B cell (primary cell): ENCODE results near the gene HOXD9. TPM values are rescaled to one million over a fixed set of nuclear protein-coding genes. Genes with fewer than 3 reads are reported as not detected.

ENCODE experiments used
- ATAC-seq: fragments of 200-7000 bp; cut with Tn5 transposase; one replicate; pipeline ENCODE4 v1.10.0; 2021; ENCODE audit warnings: low read depth, mild to moderate bottlenecking, moderate number of reproducible peaks, moderate library complexity
- CTCF ChIA-PET: fragments of 350-600 bp; sonication (Branson Sonifier 250); formaldehyde crosslinking; loops from one replicate; lab custom pipeline; 2021; ENCODE audit warnings: antibody characterized with exemption, inconsistent platforms; lab: Charles Lee
- POLR2A ChIA-PET: fragments of 350-600 bp; sonication (Branson Sonifier 250); formaldehyde crosslinking; loops from one replicate; lab custom pipeline; 2021; ENCODE audit warnings: antibody characterized with exemption; lab: Charles Lee
- DNase-seq: peaks from one replicate; pipeline ENCODE4 v3.0.0; 2013
- H2AFZ ChIP-seq: 2 replicates; pipeline ENCODE4 v1.6.1; 2012; ENCODE audit warnings: mild to moderate bottlenecking, low read depth, low read length; ENCODE audit not compliant: insufficient read depth, poor library complexity, severe bottlenecking
- H3K27ac ChIP-seq, 2 donors: 1 replicate in 1 of 2; 2 replicates in 1 of 2; pipeline ENCODE4 v1.5.1; 2012 to 2013; ENCODE audit warnings: low read length in 2 of 2, mild to moderate bottlenecking in 2 of 2, moderate library complexity in 1 of 2
- H3K27me3 ChIP-seq, 4 experiments: fragments of 200-600 bp in 1 of 4; sonication (generic) in 1 of 4; replicated peaks in 1 of 4; 1 replicate in 2 of 4; 2 replicates in 2 of 4; pipeline versions ENCODE4 v1.6.1 to v1.7.0; 2013 to 2016; ENCODE audit warnings: low read length in 3 of 4, mild to moderate bottlenecking in 2 of 4, mixed read lengths in 1 of 4, moderate library complexity in 1 of 4; ENCODE audit not compliant: insufficient read depth in 4 of 4, control insufficient read depth in 3 of 4; ENCODE audit errors: control extremely low read depth in 1 of 4
- H3K36me3 ChIP-seq, 2 experiments: replicated peaks in 1 of 2; 1 replicate in 1 of 2; 2 replicates in 1 of 2; pipeline versions ENCODE4 v1.6.1 to v1.7.1; 2013; ENCODE audit warnings: low read length in 1 of 2; ENCODE audit not compliant: insufficient read depth in 2 of 2, control insufficient read depth in 1 of 2; ENCODE audit errors: control extremely low read depth in 1 of 2, extremely low read depth in 1 of 2
- H3K4me1 ChIP-seq, 2 donors: fragments of 200-600 bp in 1 of 2; sonication (generic) in 1 of 2; 1 replicate in 1 of 2; 2 replicates in 1 of 2; pipeline versions ENCODE4 v1.5.1 to v1.6.1; 2013 to 2017; ENCODE audit warnings: low read length in 2 of 2; ENCODE audit not compliant: control insufficient read depth in 2 of 2, insufficient read depth in 2 of 2
- H3K4me2 ChIP-seq: replicated peaks from 2 replicates; pipeline ENCODE3; 2012; ENCODE audit warnings: mild to moderate bottlenecking, low read depth, low read length; ENCODE audit not compliant: poor library complexity, severe bottlenecking
- H3K4me3 ChIP-seq, 5 experiments: fragments of 200-600 bp in 1 of 5; sonication (generic) in 1 of 5; 1 replicate in 3 of 5; 2 replicates in 2 of 5; pipeline versions ENCODE4 v1.5.1 to v1.7.0; 2011 to 2016; ENCODE audit warnings: low read length in 4 of 5, mild to moderate bottlenecking in 4 of 5, low read depth in 2 of 5, control low read depth in 1 of 5, moderate library complexity in 1 of 5; ENCODE audit not compliant: insufficient read depth in 1 of 5; ENCODE audit errors: control extremely low read depth in 1 of 5, extremely low read depth in 1 of 5
- H3K79me2 ChIP-seq: fragments of 200-600 bp; sonication (generic); one replicate; pipeline ENCODE4 v1.6.0; 2016; ENCODE audit warnings: low read length; ENCODE audit not compliant: control insufficient read depth, insufficient read depth
- H3K9ac ChIP-seq: fragments of 200-600 bp; sonication (generic); 2 replicates; pipeline ENCODE4 v1.6.1; 2017; ENCODE audit warnings: mild to moderate bottlenecking, low read length, moderate library complexity
- H3K9me3 ChIP-seq, 3 donors: one replicate each; pipeline versions ENCODE4 v1.6.1 to v1.7.1; 2013; ENCODE audit warnings: low read length in 2 of 3; ENCODE audit not compliant: control insufficient read depth in 2 of 3, insufficient read depth in 1 of 3; ENCODE audit errors: control extremely low read depth in 1 of 3
- H4K20me1 ChIP-seq: 2 replicates; pipeline ENCODE4 v1.6.0; 2012; ENCODE audit warnings: mild to moderate bottlenecking, low read length; ENCODE audit not compliant: insufficient read depth, control insufficient read depth, poor library complexity, severe bottlenecking
- H3K27ac Mint-ChIP-seq: one replicate; pipeline ENCODE4 v1.8.0; 2021; ENCODE audit warnings: mixed read lengths
- H3K27me3 Mint-ChIP-seq: one replicate; pipeline ENCODE4 v1.8.0; 2021; ENCODE audit warnings: mixed read lengths
- H3K4me1 Mint-ChIP-seq: one replicate; pipeline ENCODE4 v1.8.0; 2021; ENCODE audit warnings: mixed read lengths
- H3K4me3 Mint-ChIP-seq: one replicate; pipeline ENCODE4 v1.8.0; 2021; ENCODE audit warnings: mixed read lengths
- H3K9me3 Mint-ChIP-seq: one replicate; pipeline ENCODE4 v1.8.0; 2022; ENCODE audit warnings: mixed read lengths; ENCODE audit not compliant: insufficient read depth
- EZH2 ChIP-seq: IDR thresholded peaks from 2 replicates; pipeline ENCODE4 v1.6.1; 2012; ENCODE audit warnings: borderline replicate concordance, low read depth, mild to moderate bottlenecking, moderate library complexity, low read length; ENCODE audit not compliant: insufficient read depth, poor library complexity, severe bottlenecking
- WGBS: methylation state at CpG from one replicate; pipeline ENCODE4 v1.1.5; 2013; ENCODE audit warnings: missing lambda C conversion rate; ENCODE audit not compliant: insufficient coverage; 5-methylcytosine and 5-hydroxymethylcytosine counted together
- intact Hi-C: fragments of 100-400 bp; cut with micrococcal nuclease; formaldehyde crosslinking; loops from one replicate; pipeline ENCODE4 v1.10.0; 2022
- polyA plus RNA-seq: library from polyadenylated mRNA; depleted of rRNA; stranded (reverse); fragments of >200 nt; gene quantifications from 2 replicates; pipeline ENCODE4 v1.2.3, GENCODE V29; 2012
- total RNA-seq, 2 donors: library from RNA; stranded (reverse); fragments of 120-200 nt in 1 of 2; gene quantifications; 1 replicate in 1 of 2; 2 replicates in 1 of 2; pipeline versions ENCODE4 v1.2.3 to v1.2.4, GENCODE V29; 2013 to 2022
- TF ChIP-seq, protein P1 (sequence below): fragments of 200-600 bp; IDR thresholded peaks from one replicate; pipeline ENCODE4 v1.8.0; 2022; ENCODE audit warnings: antibody characterized with exemption, mild to moderate bottlenecking

The HOXD9 gene
- total and polyA plus RNA-seq, 2 donors (not counting 1 experiment from before 2014, with no cell fraction given): not detected

DNA sequence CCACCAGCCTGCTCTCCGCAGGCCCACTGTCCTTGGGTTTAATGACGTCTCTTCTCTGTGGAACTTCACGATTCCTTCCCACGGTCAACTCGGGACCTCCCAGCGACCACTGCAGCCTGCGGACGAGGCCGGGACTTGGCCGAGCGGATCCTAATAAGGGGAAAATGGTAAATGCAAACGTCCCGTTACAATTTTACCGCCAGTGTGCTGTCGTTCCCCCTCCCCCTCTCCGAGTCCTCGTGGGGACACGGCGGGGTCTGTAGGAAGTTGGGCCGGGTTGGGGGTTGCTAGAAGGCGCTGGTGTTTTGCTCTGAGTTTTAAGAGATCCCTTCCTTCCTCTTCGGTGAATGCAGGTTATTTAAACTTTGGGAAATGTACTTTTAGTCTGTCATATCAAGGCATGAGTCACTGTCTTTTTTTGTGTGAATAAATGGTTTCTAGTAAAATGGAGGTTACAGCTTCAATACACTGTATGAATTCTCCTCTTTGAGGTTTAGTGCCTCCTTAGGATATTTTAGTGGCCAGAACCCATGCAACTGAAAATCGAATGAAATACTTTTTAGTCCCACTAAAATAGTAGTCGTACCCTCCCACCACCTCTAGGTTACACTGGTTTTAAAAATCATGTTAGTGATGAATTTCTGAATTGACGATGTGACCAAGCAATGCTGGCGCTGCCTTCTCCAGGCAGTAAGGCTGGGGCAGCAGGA is 13.2 kb upstream of the HOXD9 start:
- intact Hi-C loops: no loop called here
- H3K4me2 ChIP-seq: no peak overlapping the region
- no peak overlapping the region for H3K4me3 ChIP-seq
- ATAC-seq (no peak), DNase-seq (no peak)
- H3K27me3 ChIP-seq: peaks cover 0 to 90% (median 64%) of the 10 kb centered on the region in 4 experiments
- POLR2A ChIA-PET: no interaction called here
- WGBS: 27% methylated on average over 3 of the region's 26 CpGs
- H3K4me3 Mint-ChIP-seq: no peak overlapping the region
- H3K9ac ChIP-seq: no peak overlapping the region
- H3K27me3 Mint-ChIP-seq: peaks cover 81% of the 10 kb centered on the region
- H3K27ac Mint-ChIP-seq: no peak overlapping the region
- TF ChIP-seq EZH2: no peak
- TF ChIP-seq, protein P1, sequence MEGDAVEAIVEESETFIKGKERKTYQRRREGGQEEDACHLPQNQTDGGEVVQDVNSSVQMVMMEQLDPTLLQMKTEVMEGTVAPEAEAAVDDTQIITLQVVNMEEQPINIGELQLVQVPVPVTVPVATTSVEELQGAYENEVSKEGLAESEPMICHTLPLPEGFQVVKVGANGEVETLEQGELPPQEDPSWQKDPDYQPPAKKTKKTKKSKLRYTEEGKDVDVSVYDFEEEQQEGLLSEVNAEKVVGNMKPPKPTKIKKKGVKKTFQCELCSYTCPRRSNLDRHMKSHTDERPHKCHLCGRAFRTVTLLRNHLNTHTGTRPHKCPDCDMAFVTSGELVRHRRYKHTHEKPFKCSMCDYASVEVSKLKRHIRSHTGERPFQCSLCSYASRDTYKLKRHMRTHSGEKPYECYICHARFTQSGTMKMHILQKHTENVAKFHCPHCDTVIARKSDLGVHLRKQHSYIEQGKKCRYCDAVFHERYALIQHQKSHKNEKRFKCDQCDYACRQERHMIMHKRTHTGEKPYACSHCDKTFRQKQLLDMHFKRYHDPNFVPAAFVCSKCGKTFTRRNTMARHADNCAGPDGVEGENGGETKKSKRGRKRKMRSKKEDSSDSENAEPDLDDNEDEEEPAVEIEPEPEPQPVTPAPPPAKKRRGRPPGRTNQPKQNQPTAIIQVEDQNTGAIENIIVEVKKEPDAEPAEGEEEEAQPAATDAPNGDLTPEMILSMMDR: no peak
- no peaks in the 10 kb centered on the region for H3K36me3 ChIP-seq
- CTCF ChIA-PET: interaction anchor here (1.0 to 1.9 kb wide), 3 partner anchors 12 to 31 kb away, joined by 3 to 9 read pairs (median 3); no protein-coding TSS in a partner anchor
- no peak overlapping the region for H3K27ac ChIP-seq
- H3K4me1 ChIP-seq: peaks cover 3 to 29% of the 10 kb centered on the region in 2 donors
- H3K4me1 Mint-ChIP-seq: peaks cover 14% of the 10 kb centered on the region
- H3K9me3 ChIP-seq: peaks cover 0 to 58% (median 0%) of the 10 kb centered on the region in 3 donors
- H3K9me3 Mint-ChIP-seq: peaks cover 4% of the 10 kb centered on the region
- H4K20me1 ChIP-seq: no peaks in the 10 kb centered on the region
- no peak overlapping the region for H2AFZ ChIP-seq
- H3K79me2 ChIP-seq: no peaks in the 10 kb centered on the region

DNA sequence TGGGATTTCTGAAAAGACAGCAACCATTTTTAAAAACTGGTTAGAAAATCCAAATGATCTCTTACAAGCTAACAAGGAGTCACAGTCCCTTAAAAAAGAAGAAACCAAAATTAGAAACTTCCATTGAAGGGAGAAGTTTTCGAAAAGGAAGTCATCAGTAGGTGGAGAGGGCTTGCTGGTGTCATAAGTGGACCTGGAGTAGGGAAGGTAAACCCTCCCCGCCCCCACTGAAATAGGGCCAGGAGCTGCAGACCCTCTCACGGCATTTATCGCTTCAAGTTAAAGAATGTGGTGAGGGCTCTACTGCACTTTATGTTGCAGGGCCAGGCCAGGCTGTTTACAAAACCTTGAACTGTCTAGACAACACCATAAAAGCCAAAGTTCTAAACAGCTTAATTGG is 12.6 kb upstream of the HOXD9 start:
- TF ChIP-seq EZH2: no peak
- TF ChIP-seq, protein P1: no peak
- Mint-ChIP-seq H3K4me3 (no peak overlapping the region), H3K4me1 (peaks cover 14% of the 10 kb centered on the region), H3K9me3 (peaks cover 4% of the 10 kb centered on the region), H3K27me3 (peaks cover 79% of the 10 kb centered on the region), H3K27ac (no peak overlapping the region)
- ChIA-PET POLR2A (no interaction called here), CTCF (interaction anchor here (1.0 to 1.9 kb wide), 3 partner anchors 12 to 31 kb away, joined by 3 to 9 read pairs (median 3); no protein-coding TSS in a partner anchor)
- H3K4me1 ChIP-seq: peaks cover 3 to 26% of the 10 kb centered on the region in 2 donors
- H4K20me1 ChIP-seq: no peaks in the 10 kb centered on the region
- H3K36me3 ChIP-seq: no peaks in the 10 kb centered on the region
- DNase-seq (no peak), ATAC-seq (no peak)
- no peak overlapping the region for H3K4me3 ChIP-seq
- H2AFZ ChIP-seq: no peak overlapping the region
- WGBS: no CpG with 5 or more reads among the region's 4 CpGs
- H3K79me2 ChIP-seq: no peaks in the 10 kb centered on the region
- no peak overlapping the region for H3K9ac ChIP-seq
- H3K27me3 ChIP-seq: peaks cover 0 to 90% (median 64%) of the 10 kb centered on the region in 4 experiments
- peaks cover 0 to 57% (median 0%) of the 10 kb centered on the region in 3 donors for H3K9me3 ChIP-seq
- no peak overlapping the region for H3K27ac ChIP-seq
- intact Hi-C loops: no loop called here
- no peak overlapping the region for H3K4me2 ChIP-seq
